GM12878 (cell line): ENCODE measurements around the gene CTRL. TPM values are rescaled to one million over a fixed set of nuclear protein-coding genes. Genes with fewer than 3 reads are reported as not detected.

Source experiments
- ATAC-seq: fragments of 200-7000 bp; cut with Tn5 transposase; 3 replicates; pipeline ENCODE4 v1.9.1; 2020; ENCODE audit warnings: mild to moderate bottlenecking, moderate library complexity
- BruUV-seq: library from RNA; stranded (reverse); fragments of 400-500 nt; replicated peaks from 2 replicates; lab custom pipeline; 2021; lab: Mats Ljungman, UMichigan
- CTCF ChIA-PET: fragments of 300-600 bp; sonication (Branson Sonifier 250); formaldehyde crosslinking; extraction: SDS; loops from one replicate; lab custom pipeline; 2021; ENCODE audit warnings: inconsistent platforms; lab: Yijun Ruan, JAX
- POLR2A ChIA-PET: fragments of 350-600 bp; formaldehyde crosslinking; extraction: SDS; loops from one replicate; lab custom pipeline; 2021; ENCODE audit warnings: inconsistent platforms; lab: Charles Lee
- RAD21 ChIA-PET: fragments of 300-600 bp; sonication (Branson Sonifier 250); formaldehyde crosslinking; loops from one replicate; lab custom pipeline; 2023; ENCODE audit warnings: antibody characterized with exemption; ENCODE audit not compliant: unreplicated experiment; lab: Charles Lee
- SMC1A ChIA-PET: fragments of 300-600 bp; sonication (Branson Sonifier 250); formaldehyde crosslinking; loops from one replicate; lab custom pipeline; 2023; ENCODE audit not compliant: unreplicated experiment, uncharacterized antibody; lab: Charles Lee
- DNase-seq: peaks from one replicate; pipeline ENCODE4 v3.0.0-alpha.2; 2011; ENCODE audit warnings: low read depth, low spot score
- FAIRE-seq: peaks from 3 replicates; lab custom pipeline; 2011; peaks lifted over from hg19 to GRCh38; lab: Jason Lieb, UNC
- H2AFZ ChIP-seq: 2 replicates; pipeline ENCODE4 v1.6.0; 2011; ENCODE audit warnings: low read depth, low read length, control low read depth; ENCODE audit not compliant: control insufficient read depth
- H3K27ac ChIP-seq: 2 replicates; pipeline ENCODE4 v1.5.1; 2011; ENCODE audit warnings: control low read depth; ENCODE audit not compliant: control insufficient read depth, insufficient read depth
- H3K27me3 ChIP-seq, 2 experiments: replicated peaks in 1 of 2; 2 replicates each; pipeline versions ENCODE4 v1.6.0 to v1.6.1; 2011; ENCODE audit warnings: low read length in 1 of 2; ENCODE audit not compliant: control insufficient read depth in 2 of 2, insufficient read depth in 2 of 2
- H3K36me3 ChIP-seq, 2 experiments: 2 replicates each; pipeline ENCODE4 v1.5.1; 2011; ENCODE audit warnings: low read length in 1 of 2; ENCODE audit not compliant: control insufficient read depth in 2 of 2, insufficient read depth in 2 of 2
- H3K4me1 ChIP-seq: 2 replicates; pipeline ENCODE4 v1.6.1; 2011; ENCODE audit warnings: mild to moderate bottlenecking, low read length, moderate library complexity, mixed read lengths; ENCODE audit not compliant: control insufficient read depth, insufficient read depth
- H3K4me2 ChIP-seq: 2 replicates; pipeline ENCODE4 v1.6.0; 2011; ENCODE audit warnings: control low read depth; ENCODE audit not compliant: control insufficient read depth, insufficient read depth
- H3K4me3 ChIP-seq: fragments of 200-600 bp; sonication (generic); 2 replicates; pipeline ENCODE4 v1.5.1; 2016
- H3K79me2 ChIP-seq: 2 replicates; pipeline ENCODE4 v1.6.0; 2011; ENCODE audit warnings: low read length; ENCODE audit not compliant: control insufficient read depth, insufficient read depth
- H3K9ac ChIP-seq: 2 replicates; pipeline ENCODE4 v1.8.0; 2011; ENCODE audit warnings: low read length, control low read depth, mixed read lengths; ENCODE audit not compliant: control insufficient read depth, insufficient read depth
- H3K9me3 ChIP-seq: replicated peaks from 3 replicates; pipeline ENCODE4 v1.5.1; 2011; ENCODE audit warnings: mild to moderate bottlenecking, low read length; ENCODE audit not compliant: control insufficient read depth, insufficient read depth
- H4K20me1 ChIP-seq: 2 replicates; pipeline ENCODE4 v1.6.0; 2011; ENCODE audit not compliant: control insufficient read depth, insufficient read depth
- BCL11A ChIP-seq: IDR thresholded peaks from 2 replicates; pipeline ENCODE4 v1.6.1; 2011; ENCODE audit warnings: low read depth, low read length
- BCL3 ChIP-seq: IDR thresholded peaks from 2 replicates; pipeline ENCODE4 v1.6.1; 2011; ENCODE audit warnings: borderline replicate concordance, low read depth, mild to moderate bottlenecking, moderate library complexity, low read length; ENCODE audit not compliant: insufficient read depth, poor library complexity, severe bottlenecking
- EP300 ChIP-seq, 2 experiments: fragments of 150-350 bp in 1 of 2; IDR thresholded peaks; 2 replicates each; pipeline ENCODE4 v1.6.1; 2011 to 2012; ENCODE audit warnings: low read depth in 2 of 2, low read length in 2 of 2, borderline replicate concordance in 1 of 2, improper control_type of control experiment in 1 of 2, inconsistent platforms in 1 of 2; ENCODE audit not compliant: control insufficient read depth in 1 of 2
- HDAC2 ChIP-seq: fragments of 200-600 bp; sonication (generic); IDR thresholded peaks from 2 replicates; pipeline ENCODE4 v1.6.1; 2017
- NBN ChIP-seq: fragments of 450-650 bp; IDR thresholded peaks from 2 replicates; pipeline ENCODE4 v1.6.1; 2016
- PML ChIP-seq: IDR thresholded peaks from 2 replicates; pipeline ENCODE4 v1.6.1; 2012; ENCODE audit warnings: low read length, inconsistent platforms
- POLR2A ChIP-seq: IDR thresholded peaks from 2 replicates; pipeline ENCODE4 v1.6.1; 2011; ENCODE audit warnings: low read depth, mild to moderate bottlenecking, low read length
- POLR2AphosphoS5 ChIP-seq: IDR thresholded peaks from 2 replicates; pipeline ENCODE4 v1.6.1; 2011; ENCODE audit warnings: mild to moderate bottlenecking, low read length, inconsistent platforms
- RBBP5 ChIP-seq: fragments of 200-600 bp; sonication (generic); conservative IDR thresholded peaks from 2 replicates; pipeline ENCODE4 v1.6.1; 2016
- TCF7 ChIP-seq: IDR thresholded peaks from 2 replicates; pipeline ENCODE4 v1.6.1; 2014; ENCODE audit warnings: antibody characterized with exemption, borderline replicate concordance
- ZBTB33 ChIP-seq: fragments of 450-650 bp; IDR thresholded peaks from 2 replicates; pipeline ENCODE4 v1.6.1; 2017; ENCODE audit warnings: mild to moderate bottlenecking
- WGBS: methylation state at CpG from one replicate; pipeline ENCODE4 v1.1.6; 2016; ENCODE audit warnings: low lambda C conversion rate; ENCODE audit not compliant: insufficient replicate concordance, insufficient coverage; ENCODE audit errors: missing lambda C conversion rate; 5-methylcytosine and 5-hydroxymethylcytosine counted together
- in situ Hi-C: fragments of 300-500 bp; cut with MboI; formaldehyde crosslinking; loops from 9 replicates; pipeline ENCODE4 v1.14.3; 2018; ENCODE audit warnings: mixed read lengths
- intact Hi-C: fragments of 100-400 bp; cut with micrococcal nuclease; formaldehyde crosslinking; loops from one replicate; pipeline ENCODE4 v1.14.2; 2022; ENCODE audit not compliant: unreplicated experiment
- polyA plus RNA-seq, 11 experiments: library from polyadenylated mRNA; depleted of rRNA in 4 of 11; unstranded in 6 of 11; stranded (reverse) in 5 of 11; fragments of >200 nt; fragmentation: Nextera tagmentation in 4 of 11; fragmentation: Illumina TruSeq in 1 of 11; extraction: Ambion mirVana in 4 of 11; extraction: Trizol in 1 of 11; gene quantifications; 1 replicate in 1 of 11; 2 replicates in 10 of 11; pipeline versions ENCODE4 v1.2.1 to v1.2.3, GENCODE V29; 2011 to 2016; ENCODE audit warnings: inconsistent platforms in 2 of 11, missing spikeins in 2 of 11, low read depth in 1 of 11
- total RNA-seq, 4 experiments: library from RNA; depleted of rRNA in 3 of 4; stranded (reverse); fragments of >200 nt in 3 of 4; fragmentation: Illumina TruSeq in 1 of 4; extraction: Trizol in 1 of 4; gene quantifications; 2 replicates each; pipeline versions ENCODE4 v1.2.1 to v1.2.3, GENCODE V29; 2013 to 2021
- TF ChIP-seq, protein P1 (sequence below): fragments of 450-650 bp; IDR thresholded peaks from 2 replicates; pipeline ENCODE4 v1.6.1; 2018; ENCODE audit warnings: mild to moderate bottlenecking, low read depth, moderate library complexity; ENCODE audit not compliant: partially characterized antibody

Gene CTRL
- total and polyA plus RNA-seq, 10 of the 15 experiments (the other 5 are each of a cell fraction or from before 2014, with no cell fraction given), result 1.1 to 4.9 (median 2.6) TPM

DNA sequence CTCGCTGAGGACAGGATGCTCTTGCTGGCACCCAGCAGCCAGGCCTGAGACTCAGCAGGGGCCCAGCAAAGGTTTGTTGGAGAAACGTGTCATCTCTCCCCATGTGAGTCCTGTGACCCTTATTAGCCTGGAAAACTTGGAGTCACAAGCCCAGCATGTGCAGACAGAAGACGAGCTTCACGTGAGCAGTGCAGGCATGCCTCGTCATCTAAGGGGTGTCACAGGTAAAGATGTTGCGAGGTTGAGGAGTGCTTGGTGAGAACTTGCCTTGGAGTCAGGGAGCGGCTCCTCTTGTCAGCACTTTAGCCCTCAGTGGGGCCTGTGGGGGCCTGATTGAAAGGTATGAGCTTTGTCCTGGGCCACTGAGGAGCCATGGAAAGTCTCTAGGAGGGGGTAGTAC lies 2.1 kb upstream of the CTRL start:
- Histone ChIP-seq H3K27ac (no peak overlapping the region), H3K4me3 (no peak overlapping the region), H3K27me3 (no peaks in the 10 kb centered on the region), H3K79me2 (peaks cover 31% of the 10 kb centered on the region), H4K20me1 (no peaks in the 10 kb centered on the region), H3K9ac (no peak overlapping the region), H3K36me3 (peaks cover 21 to 30% of the 10 kb centered on the region in 2 experiments), H3K9me3 (no peaks in the 10 kb centered on the region), H2AFZ (no peak overlapping the region), H3K4me1 (peaks cover 5% of the 10 kb centered on the region), H3K4me2 (no peak overlapping the region)
- ChIA-PET RAD21 (no interaction called here), CTCF (interaction anchor here (1.3 to 3.5 kb wide), 4 partner anchors 50 to 266 kb away, joined by 3 to 15 read pairs (median 8); partner anchors contain the start of gene NRN1L), SMC1A (interaction anchor here (1.2 kb wide), 1 partner anchor 101 kb away, joined by 3 read pairs; no protein-coding TSS in a partner anchor), POLR2A (interaction anchor here (1.4 kb wide), 1 partner anchor 37 kb away, joined by 4 read pairs; no protein-coding TSS in a partner anchor)
- no TSS peak for BruUV-seq
- in situ Hi-C loops, result no loop called here
- WGBS, result 98% methylated on average over 7 of the region's 7 CpGs
- DNase-seq, result no peak
- intact Hi-C loops, result no loop called here
- peak; percentile 72 for TF ChIP-seq POLR2A
- TF ChIP-seq PML, result 0 out of 2 replicates have a peak, but pooled peaks have one; percentile 9
- peak; percentile 29; the same call in 1 of the 2 replicates for TF ChIP-seq POLR2AphosphoS5
- TF ChIP-seq RBBP5, result no peak
- no peak for FAIRE-seq
- ATAC-seq, result no peak

GRCh38 chr16:67932462-67932840 lies 789 bp upstream of the CTRL start:
- H3K27me3 ChIP-seq, result no peaks in the 10 kb centered on the region
- POLR2A ChIA-PET, result interaction anchor here (0.6 kb wide), 1 partner anchor 232 kb away, joined by 7 read pairs; no protein-coding TSS in a partner anchor
- BruUV-seq, result no TSS peak
- RAD21 ChIA-PET, result no interaction called here
- no peak overlapping the region for H3K4me3 ChIP-seq
- 96% methylated on average over 4 of the region's 4 CpGs for WGBS
- ATAC-seq (no peak), DNase-seq (no peak), FAIRE-seq (no peak)
- peaks cover 28% of the 10 kb centered on the region for H3K79me2 ChIP-seq
- H4K20me1 ChIP-seq, result no peaks in the 10 kb centered on the region
- no peak overlapping the region for H3K9ac ChIP-seq
- SMC1A ChIA-PET, result no interaction called here
- intact Hi-C loops (no loop called here), in situ Hi-C loops (no loop called here)
- H3K27ac ChIP-seq, result no peak overlapping the region
- no peak overlapping the region for H3K4me2 ChIP-seq
- H2AFZ ChIP-seq, result no peak overlapping the region
- peaks cover 5% of the 10 kb centered on the region for H3K4me1 ChIP-seq
- H3K36me3 ChIP-seq, result peaks cover 21 to 36% of the 10 kb centered on the region in 2 experiments
- CTCF ChIA-PET, result interaction anchor here (1.0 to 2.4 kb wide), 2 partner anchors 116 to 260 kb away, joined by 3 to 10 read pairs; no protein-coding TSS in a partner anchor
- no peaks in the 10 kb centered on the region for H3K9me3 ChIP-seq
- TF ChIP-seq POLR2A, result no peak
- TF ChIP-seq HDAC2, result no peak
- TF ChIP-seq BCL11A, result no peak
- TF ChIP-seq, protein P1, sequence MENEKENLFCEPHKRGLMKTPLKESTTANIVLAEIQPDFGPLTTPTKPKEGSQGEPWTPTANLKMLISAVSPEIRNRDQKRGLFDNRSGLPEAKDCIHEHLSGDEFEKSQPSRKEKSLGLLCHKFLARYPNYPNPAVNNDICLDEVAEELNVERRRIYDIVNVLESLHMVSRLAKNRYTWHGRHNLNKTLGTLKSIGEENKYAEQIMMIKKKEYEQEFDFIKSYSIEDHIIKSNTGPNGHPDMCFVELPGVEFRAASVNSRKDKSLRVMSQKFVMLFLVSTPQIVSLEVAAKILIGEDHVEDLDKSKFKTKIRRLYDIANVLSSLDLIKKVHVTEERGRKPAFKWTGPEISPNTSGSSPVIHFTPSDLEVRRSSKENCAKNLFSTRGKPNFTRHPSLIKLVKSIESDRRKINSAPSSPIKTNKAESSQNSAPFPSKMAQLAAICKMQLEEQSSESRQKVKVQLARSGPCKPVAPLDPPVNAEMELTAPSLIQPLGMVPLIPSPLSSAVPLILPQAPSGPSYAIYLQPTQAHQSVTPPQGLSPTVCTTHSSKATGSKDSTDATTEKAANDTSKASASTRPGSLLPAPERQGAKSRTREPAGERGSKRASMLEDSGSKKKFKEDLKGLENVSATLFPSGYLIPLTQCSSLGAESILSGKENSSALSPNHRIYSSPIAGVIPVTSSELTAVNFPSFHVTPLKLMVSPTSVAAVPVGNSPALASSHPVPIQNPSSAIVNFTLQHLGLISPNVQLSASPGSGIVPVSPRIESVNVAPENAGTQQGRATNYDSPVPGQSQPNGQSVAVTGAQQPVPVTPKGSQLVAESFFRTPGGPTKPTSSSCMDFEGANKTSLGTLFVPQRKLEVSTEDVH, result no peak
- no peak for TF ChIP-seq EP300 (IDR thresholded peaks at IDR 0.05; ENCODE audit: borderline replicate concordance in 1 of 2, control insufficient read depth in 1 of 2, low read depth in 2 of 2, low read length in 2 of 2)
- no peak for TF ChIP-seq BCL3
- no peak for TF ChIP-seq NBN
- TF ChIP-seq TCF7, result no peak
- no peak for TF ChIP-seq ZBTB33
